GM19372 (cell line): ENCODE data around the gene OSBPL1A.
A peak's percentile ranks its signal among the peaks of the same experiment; 100 is the strongest.

ENCODE experiments used
- ATAC-seq: cut with Tn5 transposase; IDR thresholded peaks from one replicate; pipeline ENCODE4 v1.9.1; 2021; ENCODE audit warnings: mild to moderate bottlenecking, low read depth, moderate library complexity; ENCODE audit not compliant: unreplicated experiment

The OSBPL1A gene

DNA sequence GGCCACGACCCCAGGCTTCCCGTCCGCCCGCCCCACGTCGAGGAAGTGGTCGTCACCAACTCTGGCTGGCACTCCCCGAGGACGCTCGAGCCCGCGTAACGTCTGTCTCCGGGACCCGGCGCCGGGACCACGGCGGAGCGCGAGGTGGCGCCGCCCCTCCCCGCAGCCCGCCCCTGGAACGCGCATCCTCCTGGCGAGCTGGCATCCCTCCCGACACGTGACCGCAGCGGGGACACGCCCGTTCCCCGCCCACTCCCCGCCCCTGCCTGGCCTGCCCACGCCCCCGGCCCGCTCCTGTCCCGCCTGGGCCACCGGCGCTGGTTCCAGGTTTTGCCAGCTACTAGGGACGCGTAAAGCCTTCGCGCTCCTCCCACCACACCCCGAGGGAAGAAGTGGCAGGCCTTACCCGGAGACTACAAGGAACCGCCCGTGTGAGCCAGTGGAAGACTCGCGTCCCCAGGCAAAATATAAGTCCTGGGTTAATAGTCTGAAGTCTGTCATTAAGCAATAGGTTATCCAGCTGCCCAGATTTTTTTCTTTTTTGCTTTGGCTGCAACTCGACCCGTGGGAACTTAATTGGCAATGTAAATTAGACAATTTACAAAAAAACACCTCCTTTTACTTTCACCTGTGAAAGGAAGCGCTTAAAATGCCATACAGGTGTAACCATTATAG lies at the start of gene OSBPL1A:
Gene OSBPL1A, minus strand, starts transcription at position 131 of the 675 bp plus-strand sequence. CDS start 20,291 bp downstream, outside the sequence.
- no peak for ATAC-seq

DNA sequence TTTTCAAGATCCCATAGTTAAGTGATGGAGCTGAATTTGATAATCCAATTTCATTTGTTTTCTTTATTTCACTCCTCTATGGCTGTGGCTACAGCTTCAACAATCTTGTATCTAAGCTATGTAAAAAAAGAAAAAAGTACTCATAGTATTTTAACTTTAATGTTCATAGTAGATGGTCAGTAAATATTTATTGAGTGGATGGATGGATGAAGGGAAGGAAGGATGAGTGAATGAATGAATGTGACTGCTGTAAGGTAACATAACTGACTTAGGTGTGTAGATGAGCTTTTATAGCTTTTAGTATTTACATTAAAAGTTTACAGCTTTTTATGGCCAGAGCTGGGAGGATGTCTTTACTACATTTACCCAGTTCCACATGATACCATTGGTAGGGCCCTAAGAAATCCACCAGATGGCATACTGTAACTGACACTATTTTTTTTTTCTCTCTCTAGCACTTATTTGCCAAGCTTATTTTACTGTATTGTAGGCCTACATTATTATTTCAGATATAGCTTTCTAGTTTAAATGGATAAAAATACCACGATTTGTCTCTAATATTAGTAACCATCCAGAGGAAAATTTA lies 49.4 kb upstream of the OSBPL1A start:
- ATAC-seq: no peak

DNA sequence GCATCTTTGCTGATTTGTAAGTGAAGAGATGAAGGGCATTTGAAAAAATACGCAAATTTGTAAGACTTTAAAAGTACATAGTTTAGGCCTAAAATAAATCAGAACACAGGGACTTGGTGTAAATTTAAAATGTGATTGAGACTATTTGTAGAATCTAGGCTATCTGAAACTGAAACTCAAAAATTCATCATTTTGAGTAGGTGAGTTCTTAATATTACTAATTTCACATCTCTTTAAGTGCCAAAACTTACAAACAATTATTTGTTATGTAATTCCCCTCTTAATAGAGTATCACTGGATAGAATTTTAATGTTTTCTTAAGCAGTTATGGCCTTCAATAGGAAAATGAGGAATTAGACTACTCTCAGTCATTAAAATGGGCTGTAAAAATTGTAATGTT lies 48.8 kb upstream of the OSBPL1A start:
- peak; percentile 75 for ATAC-seq

DNA sequence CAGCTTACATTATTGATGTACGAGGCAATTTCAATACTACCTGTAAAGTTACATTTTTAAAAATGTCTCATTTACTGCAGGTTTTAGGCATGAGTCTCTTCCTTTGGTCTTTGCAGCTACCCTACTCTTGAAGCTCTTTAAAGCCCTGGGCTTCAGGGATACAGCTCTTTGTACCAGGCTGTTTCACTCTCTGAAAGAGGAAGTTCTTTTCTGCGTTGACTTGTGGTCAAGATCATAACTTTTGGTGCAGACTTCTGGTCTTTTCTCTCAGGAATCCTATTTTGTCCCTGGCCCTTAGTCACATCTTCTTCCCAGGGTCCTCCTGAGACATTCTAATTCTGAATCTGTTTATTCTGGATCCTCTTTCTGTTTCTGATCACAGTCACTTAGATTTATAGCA lies 46.2 kb upstream of the OSBPL1A start:
- ATAC-seq: peak; percentile 58

DNA sequence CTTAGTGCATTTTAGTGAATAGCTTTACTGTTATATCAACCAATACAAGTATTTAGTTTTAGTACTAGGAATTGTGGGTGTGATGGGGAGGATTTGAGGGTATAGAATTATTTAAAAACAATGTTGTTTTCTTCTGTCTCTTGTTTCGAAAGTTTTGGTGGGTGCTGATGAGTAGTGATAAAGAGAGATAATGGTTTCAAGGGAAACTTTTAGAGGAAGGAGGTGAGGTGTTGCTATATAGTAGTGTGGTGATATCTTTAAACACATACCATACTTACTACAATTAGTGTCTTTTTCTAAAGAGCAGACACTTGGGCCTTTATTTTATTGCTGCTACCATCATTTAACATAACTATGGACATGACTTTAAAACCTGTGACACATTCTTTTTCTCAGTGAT lies 39.3 kb upstream of the OSBPL1A start:
- ATAC-seq: no peak

DNA sequence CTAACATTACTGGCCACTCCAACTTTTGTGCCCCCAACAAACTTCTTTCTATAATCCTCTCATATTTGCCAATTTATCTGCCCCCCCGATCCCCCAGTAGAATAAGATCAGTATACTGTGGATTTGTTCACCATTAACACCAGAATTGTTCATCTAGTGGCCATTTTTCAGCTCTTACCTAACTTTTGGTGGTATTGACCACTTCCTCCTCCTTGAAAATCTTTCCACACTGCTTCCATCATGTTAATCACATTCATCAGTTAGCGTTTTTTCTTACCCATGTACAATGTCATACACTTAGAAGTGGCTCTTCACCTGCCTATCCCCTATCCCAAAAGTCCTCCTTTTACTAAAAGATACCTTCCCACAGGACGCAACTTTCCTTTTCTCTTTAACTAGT lies 35.0 kb upstream of the OSBPL1A start:
- ATAC-seq: no peak

DNA sequence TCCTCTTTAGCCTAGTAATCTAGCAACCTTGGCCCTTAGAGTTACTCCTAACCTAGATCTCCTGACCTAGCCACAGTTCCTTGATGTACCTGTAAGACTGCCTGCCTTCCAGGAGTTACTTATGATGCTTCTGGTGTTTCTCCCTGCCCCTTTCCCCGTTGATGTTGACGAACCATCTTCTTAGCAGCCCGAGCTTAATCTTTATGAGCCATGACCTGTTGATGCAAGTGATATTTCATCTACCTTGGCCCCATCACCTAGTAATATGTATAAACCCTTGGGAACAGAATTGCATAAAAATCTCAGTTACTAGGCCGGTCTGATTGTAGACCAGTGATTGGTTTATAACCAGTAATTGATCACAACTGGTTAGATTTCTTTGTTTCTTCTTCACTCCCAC lies 31.6 kb upstream of the OSBPL1A start:
- no peak for ATAC-seq

DNA sequence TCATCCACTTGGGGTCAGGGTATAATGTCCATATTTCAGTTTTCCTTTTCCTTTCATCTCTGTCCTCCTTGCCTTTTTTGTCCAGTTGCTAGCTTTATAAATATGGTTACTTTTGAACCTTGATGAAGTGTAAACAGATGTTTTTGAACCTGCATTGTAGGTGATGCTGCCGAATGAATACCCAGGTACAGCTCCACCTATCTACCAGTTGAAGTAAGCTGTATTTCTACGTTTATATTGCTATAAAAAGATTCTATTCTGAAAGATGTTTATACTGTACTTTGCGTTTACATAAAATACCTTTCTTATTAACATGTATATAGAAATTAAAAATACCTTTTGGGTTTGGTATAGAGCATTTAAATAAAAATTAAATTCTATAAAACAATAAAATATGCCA lies 31.1 kb upstream of the OSBPL1A start:
- ATAC-seq: no peak

DNA sequence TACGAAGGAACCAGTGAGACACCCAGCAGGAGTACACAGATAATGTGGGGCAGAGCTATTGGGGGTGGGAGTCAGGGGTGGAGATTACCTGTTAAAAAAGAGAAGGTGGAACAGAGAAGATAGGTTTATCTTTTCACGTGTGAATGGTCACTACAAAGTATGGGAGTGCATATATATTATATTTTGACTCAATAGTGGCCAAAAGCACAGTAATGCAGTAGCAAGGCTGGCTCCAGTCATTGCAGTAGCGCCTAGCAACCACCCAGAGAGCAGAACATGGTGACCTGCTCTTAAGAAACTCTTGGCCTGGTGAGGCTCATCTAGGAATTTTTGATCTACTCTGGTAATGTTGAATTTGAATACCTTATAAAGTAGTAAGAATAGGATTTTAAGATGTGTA lies 29.9 kb upstream of the OSBPL1A start:
- ATAC-seq: no peak

DNA sequence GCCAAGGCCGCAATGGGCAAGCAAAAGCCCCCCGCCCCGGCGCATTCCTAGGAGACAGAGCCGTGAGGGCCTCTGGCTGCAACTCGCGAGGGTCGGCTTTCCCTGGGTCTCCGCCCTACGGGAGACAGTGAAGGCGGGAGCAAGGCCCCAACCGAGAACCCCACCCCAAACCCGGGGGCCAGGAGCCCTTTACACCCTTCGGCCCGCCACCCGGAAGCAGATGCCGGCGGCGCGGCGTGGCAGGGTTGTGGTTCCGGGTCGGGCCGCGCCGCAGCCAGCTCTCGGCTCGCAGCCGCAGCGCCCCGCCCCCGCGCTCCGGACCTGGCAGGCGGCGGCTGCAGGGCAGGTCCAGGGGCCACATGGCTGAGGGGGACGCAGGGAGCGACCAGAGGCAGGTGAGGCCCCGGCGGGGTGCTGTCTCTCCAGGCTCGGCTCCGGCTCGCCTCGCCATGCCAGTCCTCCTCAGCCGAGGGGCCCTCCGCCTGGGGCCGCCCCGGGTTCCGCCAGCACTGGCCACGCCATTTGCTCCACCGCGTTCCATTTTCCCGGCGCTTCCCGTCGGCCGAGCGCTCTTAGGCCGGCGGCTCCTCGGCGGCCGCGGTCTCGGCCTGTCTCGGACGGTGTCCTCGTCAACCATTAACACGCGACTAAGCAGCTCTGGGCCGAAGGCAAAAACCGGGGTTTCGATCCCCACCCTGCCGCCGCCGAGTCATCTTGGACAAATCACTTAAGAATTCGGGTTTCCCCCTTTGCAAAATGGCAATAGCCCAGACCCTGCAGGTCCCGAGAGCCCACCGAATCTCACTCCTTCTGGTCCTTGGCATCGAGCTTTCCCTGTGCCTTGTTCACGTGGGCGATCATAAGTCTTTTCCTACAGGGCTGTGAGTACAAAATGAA lies 29.0 kb upstream of the OSBPL1A start, which contains the start of gene IMPACT:
Gene IMPACT, plus strand, starts transcription at position 273 of the 897 bp plus-strand sequence. Its CDS starts 87 bp downstream, at position 360.
- peak; percentile 96 for ATAC-seq

DNA sequence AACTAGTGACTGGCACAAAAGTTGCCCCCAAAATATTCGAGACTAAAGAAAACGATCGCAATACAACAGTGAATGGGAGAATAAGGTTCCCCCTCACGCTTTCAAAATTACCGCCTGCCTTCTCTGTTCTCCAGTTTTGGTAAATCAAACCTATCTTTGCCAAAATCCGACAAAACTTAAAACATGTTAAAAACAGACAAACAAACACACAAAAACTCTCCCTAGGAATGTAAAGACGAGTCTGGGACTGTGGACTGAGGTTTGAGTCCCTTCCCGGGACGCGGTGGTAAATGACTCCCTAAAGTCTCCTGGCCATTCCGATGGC lies 28.4 kb upstream of the OSBPL1A start:
- ATAC-seq: no peak

DNA sequence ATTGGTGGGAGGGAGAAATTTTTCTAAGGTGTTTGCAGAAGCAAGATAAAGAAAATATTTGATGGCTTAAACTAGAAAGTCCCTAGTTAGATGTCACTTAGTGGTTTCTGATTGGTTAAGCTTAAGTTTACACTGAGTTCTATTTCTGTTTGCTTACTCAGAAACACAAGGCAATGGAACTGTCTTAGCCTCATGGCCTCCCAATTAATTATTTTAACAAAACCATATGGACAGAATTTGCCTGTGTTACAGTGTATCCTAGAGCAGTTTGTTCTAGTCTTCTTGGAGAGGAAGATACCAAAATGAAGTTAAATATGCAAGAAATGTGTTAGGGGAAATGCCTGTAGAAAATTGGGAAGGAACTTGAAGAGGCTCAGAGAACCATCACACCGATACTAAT lies 24.2 kb upstream of the OSBPL1A start:
- ATAC-seq: no peak

DNA sequence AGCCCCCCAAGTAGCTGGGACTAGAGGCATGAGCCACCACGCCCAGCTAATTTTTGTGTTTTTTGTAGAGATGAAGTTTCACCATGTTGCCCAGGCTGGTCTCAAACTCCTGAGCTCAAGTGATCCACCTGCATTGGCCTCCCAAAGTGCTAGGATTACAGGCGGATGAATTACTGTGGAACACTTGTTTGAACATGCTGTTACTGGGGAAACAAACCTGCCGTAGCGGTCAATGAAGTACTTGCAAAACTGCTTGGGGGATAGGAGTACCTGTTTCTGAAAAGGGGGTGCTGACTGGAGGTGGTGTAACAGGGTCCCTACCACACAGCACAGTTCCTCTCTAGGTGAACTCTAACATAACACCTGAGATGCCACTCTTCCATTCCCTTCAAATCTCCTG lies 22.9 kb upstream of the OSBPL1A start:
- ATAC-seq: no peak

DNA sequence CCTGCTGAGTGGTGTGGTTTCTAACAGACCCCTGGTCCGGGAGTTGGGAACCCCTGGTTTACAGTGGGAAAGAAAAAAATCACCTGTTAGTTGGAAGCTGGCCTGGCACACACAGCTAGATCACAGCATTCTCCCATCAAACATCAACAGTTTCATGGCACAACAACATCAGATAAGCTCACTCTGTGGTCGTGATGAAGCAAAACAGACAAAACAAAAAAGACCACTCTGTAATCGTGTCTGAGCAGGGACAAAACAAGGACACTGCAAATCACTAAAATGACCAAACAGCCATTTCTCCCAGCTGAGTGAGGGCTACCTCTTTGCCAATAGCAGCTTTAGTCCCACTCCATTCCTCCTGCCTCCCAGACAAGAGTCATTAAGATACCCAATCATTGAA lies 19.9 kb upstream of the OSBPL1A start:
- ATAC-seq: no peak

DNA sequence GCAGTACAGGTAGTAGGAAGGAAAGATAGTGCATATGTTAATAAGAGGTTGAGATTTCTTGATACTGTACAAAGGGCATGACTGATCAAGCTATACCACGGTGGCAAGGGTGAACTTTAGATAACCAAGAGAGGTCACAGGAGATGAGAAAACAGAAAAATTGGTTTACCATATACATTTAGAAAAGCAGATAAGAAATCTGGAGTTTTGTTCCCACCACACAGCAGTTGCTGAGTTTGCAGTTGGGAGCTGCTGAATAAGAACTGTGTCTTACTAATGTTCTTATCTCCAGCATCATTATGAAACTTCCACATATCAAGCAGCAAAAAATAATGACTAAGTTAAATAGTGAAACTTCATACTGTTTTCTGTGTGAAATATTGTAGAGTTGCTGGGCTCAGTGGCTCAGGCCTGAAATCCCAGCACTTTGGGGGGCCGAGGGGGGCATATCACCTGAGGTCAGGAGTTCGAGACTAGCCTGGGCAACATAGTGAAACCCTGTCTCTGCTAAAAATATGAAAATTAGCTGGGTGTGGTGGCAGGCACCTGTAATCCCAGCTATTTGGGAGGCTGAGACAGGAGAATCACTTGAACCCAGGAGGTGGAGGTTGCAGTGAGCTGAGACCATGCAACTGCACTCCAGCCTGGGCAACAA lies 16.9 kb upstream of the OSBPL1A start:
- no peak for ATAC-seq

DNA sequence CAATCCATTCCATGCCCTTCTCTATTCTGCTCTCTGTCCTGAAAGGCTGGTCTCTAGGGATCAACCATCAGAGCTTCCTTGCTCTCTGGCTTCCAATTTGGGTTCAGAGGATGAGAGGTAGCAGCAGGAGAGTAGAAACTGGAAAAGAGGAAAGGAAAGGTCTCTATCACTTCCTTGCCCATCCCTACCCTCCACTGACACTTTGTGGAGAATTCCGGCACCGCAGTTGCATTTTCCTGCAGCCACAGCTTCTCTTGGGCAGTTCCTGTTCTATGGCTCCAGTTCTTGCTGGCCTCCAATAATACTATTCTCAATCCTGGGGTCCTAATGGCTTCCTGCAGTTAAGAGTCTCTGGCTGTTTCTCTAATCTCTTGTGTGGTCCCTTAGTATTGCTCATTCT lies 15.5 kb upstream of the OSBPL1A start:
- ATAC-seq: no peak

DNA sequence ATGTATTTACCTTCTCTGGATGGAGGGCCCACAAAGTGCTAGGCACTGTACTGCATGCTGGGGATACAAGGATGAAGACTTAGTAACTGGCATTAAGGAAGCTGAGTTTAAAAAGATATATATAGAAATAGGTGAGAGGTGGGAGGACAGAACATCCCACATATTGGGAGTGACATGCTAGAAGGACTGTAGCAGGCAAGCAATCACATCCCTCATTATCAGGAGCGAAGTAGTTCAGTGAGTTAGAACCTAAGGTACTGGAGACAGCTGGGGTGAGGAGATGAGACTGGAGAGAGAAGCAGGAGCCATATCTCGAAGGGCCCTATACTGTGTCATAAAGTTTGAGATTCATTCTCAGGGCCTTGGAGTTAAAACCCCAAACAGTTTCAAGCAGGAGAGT lies 10.9 kb upstream of the OSBPL1A start:
- no peak for ATAC-seq

DNA sequence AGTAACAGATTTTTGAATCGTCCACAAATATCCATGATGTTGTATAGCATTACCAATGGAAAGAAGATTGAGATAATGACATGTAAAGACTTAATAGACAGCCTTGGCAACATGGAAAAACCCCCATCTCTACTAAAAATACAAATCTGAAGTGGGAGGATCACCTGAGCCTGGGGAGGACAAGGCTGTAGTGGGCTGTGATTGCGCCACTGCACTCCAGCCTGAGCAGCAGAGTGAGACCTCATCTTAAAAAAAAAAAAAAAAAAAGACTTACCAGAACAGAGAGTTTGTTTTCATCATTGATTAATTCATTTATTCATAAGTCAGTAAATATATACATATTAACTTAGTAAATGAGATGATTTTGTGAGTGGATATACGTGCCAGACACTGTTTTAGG lies 7.0 kb upstream of the OSBPL1A start:
- no peak for ATAC-seq

DNA sequence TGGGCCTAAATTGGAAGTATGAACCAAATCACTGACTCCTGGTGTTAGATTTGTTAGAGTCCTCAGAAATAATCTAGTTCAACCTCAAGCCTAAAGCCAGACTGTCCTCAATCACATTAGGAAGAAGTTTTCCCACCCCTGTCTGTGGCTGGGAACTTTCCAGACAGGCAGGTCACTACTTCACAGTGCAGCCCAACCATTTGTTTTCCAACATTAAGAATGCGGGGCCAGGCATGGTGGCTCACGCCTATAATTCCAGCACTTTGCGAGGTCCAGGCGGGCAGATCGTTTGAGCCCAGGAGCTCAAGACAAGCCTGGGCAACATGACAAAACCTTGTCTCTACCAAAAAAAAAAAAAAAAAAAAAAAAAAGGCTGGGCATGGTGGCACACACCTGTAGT lies 5.5 kb upstream of the OSBPL1A start:
- no peak for ATAC-seq

DNA sequence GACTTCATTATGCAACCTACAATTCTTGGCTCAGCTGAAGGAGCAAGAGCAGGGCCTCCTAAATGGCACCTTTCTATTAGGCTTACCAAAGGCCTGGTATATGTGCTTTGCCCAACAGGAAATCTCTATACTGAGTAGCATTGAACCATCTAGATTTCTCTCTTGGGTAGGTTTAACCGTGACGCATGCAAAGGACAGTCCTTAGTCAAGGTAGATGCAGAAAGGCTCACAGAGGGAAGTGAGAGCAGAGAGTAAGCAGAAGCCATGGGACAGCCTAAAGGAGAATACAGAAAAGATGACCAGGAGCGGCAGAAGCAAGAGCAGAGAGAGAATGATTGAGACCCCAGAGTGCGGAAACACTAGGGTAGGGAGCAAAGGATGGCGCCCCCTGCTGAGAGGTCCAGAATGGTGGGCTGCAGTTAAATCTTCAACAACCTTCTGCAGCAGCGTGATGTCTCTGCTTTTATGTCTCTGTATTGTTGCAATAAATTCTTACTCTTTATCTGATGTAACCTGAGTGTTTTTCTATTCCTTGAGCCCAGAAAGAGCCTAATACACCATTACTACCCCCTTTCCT lies 4.7 kb upstream of the OSBPL1A start:
- no peak for ATAC-seq

DNA sequence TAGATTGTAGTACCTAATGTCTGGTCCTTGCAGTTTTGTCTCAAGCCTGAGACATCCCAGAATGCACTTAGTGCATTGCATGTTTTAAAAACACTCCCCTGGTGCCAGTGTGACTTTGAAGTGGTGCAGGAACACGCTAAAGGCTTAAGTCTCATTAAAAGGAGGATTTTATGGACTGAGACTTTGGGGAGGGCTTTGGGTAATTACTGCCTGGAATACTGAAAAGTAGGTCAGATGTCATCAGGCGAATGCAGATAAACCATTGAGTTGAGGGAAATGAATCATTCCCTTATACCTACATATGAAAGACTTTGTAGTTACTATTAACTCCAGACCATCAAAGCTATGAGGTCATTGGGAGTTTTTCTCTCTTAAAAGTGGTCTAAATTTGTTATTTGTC lies 3.0 kb upstream of the OSBPL1A start:
- ATAC-seq: no peak
